Femur (tissue), 1 donor: ENCODE results near the gene BMAL1.
"Not testable (repeated sequence)": the region's sequence is repeated elsewhere in the genome, so short reads cannot be mapped to it uniquely, and the experiment has no call there.

Experiments used
- DNase-seq: peaks from one replicate; pipeline ENCODE4 v3.0.0-alpha.2; 2017

The BMAL1 gene

DNA sequence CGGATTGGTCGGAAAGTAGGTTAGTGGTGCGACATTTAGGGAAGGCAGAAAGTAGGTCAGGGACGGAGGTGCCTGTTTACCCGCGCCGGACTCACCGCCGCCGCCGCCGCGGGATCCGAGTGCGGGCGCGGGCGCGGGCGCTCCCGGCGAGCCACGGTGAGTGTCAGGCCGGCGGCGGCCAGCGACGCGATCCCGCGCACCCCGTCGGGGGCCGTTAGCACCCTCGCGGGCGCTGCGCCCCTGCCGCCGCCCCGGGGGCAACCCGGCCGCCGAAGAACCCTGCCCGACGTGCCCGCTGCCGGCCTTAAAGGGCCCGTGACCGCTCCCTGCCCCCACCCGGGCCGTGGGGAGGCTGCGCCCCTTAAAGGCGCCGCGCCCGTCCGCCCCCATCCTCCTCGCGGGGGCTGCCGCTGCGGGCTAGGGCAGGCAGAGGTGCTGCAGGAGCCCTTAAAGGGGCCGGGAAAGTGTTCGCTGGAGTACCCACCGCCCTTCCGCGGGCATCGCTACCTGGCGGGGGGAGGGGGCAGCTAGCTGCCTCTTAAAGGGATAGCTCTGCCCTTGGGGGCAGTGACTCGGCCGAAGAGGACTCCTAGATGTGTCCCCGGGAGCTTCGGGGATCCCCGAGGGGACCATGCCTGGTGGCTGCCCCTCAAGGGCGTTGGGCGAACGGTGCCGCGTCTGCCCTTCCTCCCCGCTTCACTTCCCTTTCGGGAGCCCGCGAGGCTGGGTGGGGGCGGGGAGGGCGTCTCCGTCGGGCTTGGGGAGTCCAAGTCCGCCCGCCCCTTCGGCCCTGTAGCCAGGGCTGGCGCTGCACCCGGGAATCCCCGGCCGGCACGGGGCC, at the start of gene BMAL1:
Gene BMAL1 (plus strand): TSS at position 23 of the 841 bp plus-strand sequence. CDS start 76,519 bp downstream, outside the sequence.
- peak; percentile 44 for DNase-seq

DNA sequence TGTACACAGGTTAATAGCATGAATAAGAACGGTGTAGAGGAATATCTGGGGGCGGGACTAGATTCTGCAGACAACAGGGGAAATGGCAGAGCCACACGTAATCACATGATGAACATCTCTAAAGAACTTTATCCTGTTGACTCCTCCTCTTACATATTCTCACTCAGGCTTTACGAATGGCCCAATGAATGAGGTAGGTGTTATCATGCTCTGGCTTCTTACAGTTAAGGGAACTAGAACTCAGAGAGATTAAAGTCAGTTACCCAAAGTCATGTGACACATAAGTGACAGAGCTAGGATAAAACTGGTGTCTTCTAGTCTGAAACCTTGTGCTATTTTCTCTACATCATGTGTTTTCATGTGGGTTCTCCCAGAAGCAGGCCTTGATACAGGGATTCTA, 49.0 kb upstream of the BMAL1 start:
- no peak for DNase-seq

DNA sequence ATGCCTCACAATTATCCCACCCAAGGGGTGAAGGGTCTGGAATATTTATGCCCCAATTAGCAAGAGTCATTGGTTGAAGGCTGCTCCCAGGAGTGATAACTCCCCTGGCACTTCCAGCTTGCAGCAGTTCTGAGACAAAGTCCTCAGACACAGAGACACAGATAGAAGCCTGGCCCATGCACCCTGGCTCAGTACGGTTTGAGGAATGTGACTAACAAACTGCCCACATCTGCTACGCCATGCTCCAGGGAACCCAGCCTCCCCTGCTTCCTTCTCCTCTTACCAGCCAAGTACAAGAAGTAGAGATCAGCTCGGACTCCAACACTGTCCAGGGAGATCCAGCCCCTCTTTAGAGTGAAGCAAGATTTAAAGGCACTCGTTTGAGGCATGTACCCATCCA, 48.5 kb upstream of the BMAL1 start:
- DNase-seq, result no peak

DNA sequence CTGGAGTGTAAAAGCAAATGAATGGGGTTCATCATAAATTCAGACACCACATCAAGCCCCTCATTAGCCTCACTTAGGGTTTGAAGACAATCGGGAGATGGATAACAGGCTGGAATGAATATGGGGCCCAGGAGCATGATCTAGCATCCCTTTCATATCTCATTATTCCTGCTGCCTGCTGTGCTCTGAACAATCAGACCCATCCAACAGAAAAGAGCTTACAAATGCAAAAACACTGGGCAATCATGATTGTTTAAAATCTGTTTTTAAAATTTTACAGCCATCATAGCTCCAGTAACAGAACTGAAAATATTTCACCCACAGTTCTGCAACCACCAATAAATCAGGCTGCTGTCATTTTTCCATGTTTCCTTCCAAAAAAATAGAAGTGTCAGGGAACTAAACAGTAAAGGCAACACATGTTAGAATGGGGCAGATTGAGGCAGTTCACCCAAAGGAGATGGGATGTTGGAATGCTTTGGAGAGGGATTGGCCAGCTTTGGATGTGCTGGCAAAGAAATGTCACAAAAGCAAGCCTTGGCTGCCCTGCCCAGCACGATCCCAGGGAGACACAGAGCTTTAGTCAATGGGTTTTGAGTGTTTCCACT, 47.8 kb upstream of the BMAL1 start:
- DNase-seq, result peak; percentile 69

DNA sequence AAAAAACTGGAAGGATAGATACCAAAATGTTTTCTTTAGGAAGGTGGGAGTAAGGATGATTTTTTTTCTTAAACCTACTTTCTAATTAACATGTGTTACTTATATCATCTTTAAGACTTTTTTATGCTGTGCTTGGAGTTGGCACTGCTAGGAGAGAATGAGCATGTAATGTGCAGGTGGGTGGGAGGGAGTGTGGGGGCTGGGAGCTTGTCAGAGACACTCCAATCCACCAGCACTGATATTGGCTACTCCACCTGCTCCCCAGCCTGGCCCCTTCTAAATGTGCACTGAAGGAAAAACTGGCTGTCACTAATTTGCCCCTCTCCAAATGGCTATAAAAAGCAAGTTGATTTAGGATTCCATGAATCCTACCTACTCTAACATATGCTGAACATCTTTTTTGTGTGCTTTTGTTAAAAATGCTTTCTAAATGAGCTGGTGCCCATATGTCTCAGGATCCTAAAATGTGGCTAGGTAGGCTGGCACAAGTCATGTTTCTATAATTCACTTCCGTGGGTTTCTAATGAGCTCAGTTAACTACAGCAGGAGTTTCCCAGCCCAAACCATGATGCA, 44.3 kb upstream of the BMAL1 start:
- DNase-seq, result no peak

DNA sequence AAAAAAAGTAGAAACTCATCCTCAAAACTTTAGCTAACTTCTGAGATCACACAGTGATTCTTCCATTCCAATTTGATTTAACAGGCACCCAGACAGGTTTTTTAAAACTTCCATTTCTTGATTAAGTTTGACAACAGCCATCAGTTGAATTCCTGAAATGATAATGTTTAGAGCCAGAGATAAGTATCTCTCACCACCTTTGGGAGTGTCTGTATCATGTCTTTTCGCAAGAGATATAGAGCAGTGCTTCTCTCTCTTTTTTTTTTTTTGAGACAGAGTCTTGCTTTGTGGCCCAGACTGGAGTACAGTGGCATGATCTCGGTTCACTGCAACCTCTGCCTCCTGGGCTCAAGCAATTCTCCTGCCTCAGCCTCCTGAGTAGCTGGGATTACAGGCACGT, 41.7 kb upstream of the BMAL1 start:
- DNase-seq, result no peak

DNA sequence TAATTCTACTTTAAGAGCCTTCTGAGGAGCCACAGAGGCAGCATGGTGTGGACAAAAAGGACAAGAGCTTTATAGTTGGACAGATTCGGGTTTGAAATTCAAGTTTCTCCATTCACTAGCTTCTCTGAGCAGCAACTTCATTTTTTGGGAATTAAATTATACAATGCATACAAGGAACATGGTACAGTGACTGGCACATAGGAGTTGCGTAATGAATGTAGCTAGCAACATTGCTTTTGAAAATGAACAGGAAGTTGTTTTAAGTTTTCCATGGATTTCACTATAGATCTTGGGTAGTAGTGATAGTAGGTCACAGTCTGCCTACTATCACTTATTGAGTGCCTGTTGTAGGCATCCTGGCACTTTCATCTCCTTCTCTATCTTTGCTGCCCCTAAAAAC, 41.0 kb upstream of the BMAL1 start:
- DNase-seq, result no peak

DNA sequence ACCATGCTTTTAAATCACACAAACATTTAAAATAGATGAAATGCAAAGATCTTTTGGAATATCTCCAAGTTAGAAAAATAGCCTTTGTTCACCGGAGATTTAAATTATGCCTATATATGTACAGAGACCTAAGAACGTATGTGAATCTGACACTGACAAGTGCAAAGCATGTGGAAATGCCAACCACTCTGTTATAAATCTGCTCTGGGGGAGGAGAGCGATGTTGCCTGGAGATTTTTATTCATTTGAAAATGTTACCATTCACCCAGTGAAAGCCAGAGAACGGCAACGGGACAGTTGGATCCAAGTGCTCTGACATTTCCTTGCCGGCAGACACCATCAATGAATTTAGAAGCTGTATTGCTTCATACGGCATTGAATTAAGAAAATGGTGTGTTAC, 39.8 kb upstream of the BMAL1 start:
- DNase-seq, result no peak

DNA sequence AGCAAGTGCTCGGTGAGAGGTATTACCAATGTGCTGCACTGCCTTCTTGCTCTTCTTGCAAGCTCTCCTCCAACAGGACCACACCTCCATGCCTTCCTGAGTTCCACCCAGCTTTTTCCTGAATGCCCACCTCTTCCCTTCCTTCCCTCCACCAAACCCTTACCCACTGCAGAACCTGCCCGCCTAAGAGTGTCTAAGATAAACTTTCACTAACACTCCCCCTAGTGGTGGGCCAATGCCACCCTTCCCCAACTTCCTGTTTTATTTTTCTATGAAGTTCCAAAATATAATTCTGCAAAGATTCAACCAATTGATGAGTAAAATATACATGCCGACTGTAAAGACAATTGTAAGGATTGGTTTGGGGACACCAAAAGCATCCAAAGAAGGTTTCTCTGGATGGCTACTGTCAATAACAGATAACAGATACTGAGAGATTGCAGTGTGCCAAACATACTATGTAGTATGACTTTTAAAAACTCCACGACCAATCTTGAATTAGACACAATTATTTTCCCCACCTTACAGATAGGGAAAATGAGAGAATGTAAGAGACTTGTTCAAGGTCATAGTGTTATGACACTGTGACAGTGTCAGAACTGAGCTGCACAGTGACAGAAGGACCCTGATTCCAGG, 38.6 kb upstream of the BMAL1 start:
- DNase-seq, result no peak

DNA sequence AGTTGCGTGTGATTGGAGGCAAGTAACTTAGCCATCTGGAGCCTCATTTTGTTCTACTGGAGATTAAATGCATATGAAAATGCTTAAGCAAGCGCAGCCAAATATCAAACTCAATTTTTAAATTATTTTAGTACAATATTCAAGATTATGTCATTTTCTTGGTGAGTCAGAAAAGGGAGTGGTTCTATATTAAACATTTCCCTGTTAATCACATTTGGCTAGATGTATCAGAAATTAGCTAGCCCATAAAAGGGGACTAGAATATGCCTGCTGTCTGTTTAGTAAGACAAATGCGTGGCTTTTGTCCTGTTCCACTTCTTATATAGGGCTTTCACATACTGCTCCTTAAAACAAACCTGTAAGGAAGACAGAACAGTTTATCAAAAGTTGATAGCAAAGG, 35.0 kb upstream of the BMAL1 start:
- DNase-seq, result no peak

DNA sequence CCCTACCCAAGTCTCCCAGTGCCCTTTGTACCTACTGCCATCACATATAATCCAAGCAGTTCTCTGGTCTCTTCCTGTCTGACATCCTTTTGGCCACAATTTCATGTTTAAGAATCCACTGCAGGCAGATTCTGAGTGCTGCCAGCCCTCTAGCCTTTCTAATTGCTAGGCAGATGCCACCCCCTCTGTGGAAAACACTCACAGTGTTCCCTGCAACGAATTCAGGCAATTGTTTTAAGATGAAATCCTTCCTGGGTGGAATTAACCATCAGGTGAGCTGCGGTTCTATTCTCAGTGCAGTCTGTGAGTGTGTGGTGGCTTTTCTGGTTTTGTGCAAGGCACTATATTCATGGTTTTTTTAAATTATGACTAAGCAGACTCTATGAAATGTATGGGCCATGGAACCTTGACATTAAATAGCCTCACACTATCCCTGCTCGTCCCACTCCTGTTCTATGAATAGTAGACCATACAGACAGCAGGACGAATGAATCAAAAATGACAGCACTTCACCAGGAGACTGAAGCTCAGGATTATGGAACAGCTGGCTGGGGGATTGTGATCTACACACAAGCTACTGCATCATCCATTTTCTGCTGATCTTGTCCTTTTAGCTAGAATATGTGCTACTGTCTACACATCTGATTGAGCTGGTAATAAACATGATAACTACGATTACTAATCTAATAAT, 29.8 kb upstream of the BMAL1 start:
- no peak for DNase-seq

DNA sequence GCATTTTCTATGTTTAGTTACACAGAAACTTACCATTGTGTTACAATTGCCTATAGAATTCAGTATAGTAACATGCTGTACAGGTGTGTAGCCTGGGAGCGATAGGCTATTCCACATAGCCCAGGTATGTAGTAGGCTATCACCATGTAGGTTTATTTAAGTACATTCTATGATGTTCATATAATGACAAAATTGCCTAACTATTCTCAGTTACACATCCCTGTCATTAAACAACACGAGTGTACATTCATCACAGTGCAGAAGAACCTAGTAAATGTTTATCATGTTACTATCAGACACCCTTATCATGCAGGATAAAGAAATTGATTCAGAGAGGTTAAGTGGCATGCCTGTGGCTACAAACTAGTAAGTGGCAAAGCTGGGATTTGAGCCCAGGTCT, 28.4 kb upstream of the BMAL1 start:
- no peak for DNase-seq

DNA sequence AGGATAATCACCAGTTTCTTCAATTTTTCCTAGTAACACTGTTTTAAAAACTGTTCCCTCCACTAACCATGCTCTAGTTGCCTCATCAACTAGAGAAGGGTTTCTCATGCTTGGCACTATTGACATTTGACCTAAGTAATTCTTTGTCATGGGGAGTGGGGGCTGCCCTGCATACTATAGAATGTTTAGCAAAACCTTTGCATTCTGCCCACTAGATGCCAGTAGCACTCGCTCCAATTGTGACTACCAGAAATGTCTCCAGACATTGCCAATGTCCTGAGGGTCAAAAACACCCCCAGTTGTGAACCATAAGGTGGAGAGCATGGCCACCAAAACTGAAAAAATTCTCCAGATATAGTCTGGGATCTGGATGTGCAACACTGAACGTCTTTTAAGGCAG, 27.6 kb upstream of the BMAL1 start:
- DNase-seq, result no peak

DNA sequence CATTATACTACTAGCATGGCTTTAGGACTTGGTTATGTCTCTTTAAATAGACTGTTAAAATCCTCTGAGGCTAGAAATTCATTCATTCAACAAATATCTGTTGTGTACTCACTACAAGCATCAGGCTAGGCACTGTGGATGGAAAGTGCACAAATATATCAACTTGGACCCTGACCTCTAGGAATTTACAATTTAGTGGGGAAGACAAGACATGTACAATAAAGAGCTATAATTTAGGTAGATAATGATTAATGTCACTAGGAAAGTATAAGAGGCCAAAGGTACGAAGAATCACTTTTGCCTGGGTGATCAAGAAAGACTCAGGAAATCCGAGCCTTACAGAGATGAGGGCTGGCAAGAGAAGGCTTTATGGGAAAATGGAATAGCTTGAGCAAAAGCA, 25.6 kb upstream of the BMAL1 start:
- no peak for DNase-seq

DNA sequence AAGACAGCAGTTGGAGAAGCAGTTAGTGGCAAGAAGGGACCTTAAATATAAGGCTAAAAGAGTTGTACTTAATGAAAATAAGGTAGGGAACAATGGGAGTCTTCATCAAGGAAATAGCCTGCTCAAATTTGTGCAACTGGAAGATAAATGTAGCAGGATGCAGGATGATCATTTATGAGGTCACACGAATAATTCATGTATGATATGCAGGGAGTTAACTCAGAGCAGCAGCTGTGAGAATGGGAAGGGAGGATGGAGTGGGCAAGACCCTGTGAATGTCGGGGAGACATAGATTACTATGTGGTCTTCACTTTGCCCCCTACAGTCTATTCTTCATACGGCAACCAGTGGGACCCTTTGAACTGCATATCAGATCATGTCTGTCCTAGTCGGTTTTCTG, 25.2 kb upstream of the BMAL1 start:
- no peak for DNase-seq

DNA sequence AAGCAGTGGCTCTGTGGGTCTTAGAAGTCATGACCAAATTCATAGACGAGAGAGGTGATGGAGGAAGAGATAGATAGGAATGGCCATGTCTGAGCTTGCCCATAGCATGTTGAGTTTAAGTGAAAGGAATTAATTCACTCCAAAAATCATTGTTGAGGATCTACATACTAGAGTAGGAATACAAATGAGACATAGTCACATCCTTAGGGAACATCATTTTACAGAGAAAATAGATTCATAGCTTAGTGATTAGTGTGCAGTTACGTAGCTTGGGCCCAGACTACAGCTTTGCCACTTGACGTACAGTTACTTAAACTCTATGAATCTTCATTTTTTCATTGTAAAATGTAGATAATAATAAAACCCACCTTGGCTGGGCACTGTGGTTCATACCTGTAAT, 21.4 kb upstream of the BMAL1 start:
- no peak for DNase-seq

DNA sequence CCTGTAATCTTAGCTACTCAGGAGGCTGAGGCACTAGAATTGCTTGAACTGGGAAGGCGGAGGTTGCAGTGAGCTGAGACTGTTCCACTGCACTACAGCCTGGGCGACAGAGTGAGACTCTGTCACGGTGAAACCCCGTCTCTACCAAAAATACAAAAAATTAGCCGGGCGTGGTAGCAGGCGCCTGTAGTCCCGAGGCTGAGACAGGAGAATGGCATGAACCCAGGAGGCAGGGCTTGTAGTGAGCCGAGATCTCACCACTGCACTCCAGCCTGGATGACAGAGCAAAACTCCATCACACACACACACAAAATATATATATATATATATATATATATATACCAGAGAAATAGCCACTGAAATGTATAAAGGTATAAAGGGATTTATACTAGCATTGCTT, 19.5 kb upstream of the BMAL1 start:
- DNase-seq, result not testable (repeated sequence)

DNA sequence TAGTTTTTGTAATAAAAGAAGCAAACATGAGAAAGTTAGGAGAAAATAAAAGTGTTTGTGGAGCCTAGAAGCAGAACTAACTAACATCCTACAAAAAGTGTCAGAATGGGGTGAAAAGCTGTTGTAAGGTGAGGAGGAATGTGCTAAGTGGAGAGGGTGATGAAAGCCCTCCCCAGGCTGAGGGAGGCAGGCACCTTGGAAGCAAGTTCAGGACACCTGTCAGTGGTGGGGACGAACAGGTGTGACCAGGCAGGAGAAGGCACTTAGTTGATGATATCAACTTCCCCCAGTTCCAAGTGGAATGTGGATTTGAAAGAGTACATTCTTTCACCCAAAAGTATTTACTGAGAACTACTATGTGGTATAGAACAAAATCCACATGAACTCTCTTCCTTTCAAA, 18.7 kb upstream of the BMAL1 start:
- DNase-seq, result no peak

DNA sequence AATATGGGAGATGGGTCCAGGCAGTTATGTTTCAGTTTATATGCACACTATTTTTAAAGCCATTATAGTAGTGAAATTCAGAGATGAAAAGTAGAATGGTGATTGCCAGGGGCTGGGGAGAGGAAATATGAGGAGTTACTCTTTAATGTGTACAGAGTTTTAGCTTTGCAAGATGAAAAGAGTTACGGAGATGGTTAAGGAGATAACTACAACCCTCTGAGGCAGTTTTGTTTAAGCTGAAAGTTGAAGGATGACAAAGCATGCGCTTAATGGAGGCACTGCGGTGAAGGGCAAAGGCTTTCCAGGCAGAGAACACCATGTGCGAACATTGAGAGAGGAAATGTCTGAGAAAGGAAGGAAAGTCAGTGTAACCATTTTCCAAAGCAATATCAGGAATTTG, 18.2 kb upstream of the BMAL1 start:
- DNase-seq, result no peak

DNA sequence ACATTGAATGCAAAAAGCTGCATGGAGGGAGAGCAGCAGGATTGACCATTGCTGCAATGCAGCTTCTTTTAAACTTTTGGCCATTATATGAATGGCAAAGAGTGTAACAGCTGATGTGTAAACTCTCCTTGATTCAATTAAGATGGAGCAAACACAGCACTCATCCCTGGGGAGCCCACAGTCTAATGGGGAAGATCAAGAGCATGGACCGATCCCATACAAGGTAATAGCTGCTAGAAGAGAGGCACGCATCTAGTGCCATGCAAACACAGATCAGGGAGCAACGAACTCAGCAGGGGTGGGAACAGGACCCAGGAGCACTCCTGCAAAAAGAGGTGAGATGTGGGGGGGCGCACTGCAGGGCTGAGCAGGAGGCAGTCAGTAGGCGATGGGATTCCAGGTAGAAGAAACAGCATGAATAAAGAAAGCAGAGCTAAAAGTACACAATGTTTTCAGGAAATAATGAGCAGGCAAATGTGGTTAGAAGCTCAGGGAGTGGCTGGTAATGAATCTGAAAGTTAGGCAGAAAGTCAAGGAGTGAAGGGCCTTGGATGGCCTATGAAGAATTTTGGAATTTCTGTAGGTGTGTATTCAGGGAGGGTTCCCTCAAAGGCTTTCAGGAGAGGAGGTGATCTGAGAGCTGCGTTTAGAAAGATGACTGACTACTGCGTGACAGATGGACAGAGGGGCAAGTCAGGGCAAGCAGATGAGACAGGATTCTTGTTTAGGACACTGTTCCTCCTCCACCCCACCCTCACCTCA, 17.2 kb upstream of the BMAL1 start:
- DNase-seq, result no peak

DNA sequence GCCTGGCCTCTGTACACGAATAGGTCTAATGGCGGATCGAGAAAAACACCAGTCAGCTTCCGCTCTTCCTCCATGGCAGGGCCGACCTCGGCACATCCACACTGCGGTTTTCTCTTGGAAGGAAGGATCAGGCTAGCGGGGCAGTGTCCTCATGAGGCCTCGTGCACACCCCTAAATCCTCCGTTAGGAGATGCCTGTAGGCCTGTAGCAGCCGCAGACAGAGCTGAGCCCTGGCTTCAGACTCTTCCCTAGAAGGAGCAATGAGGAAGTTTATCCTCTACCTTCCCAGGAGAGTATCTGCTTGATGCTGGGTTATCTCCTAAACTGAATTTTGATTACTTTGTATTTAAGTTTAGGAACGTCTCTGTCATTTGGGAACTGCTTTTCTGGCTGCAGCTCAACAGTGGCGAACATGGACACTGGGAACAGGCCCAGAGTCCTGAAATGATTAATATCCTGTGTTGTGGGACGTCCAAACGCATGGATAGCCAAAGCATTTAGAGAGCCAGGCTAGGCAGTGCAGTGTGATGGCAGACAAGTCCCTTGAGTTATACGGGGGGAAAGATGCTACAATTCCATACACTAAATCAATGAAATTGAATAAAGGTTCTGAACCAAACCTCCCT, 16.5 kb upstream of the BMAL1 start:
- DNase-seq, result peak; percentile 22

DNA sequence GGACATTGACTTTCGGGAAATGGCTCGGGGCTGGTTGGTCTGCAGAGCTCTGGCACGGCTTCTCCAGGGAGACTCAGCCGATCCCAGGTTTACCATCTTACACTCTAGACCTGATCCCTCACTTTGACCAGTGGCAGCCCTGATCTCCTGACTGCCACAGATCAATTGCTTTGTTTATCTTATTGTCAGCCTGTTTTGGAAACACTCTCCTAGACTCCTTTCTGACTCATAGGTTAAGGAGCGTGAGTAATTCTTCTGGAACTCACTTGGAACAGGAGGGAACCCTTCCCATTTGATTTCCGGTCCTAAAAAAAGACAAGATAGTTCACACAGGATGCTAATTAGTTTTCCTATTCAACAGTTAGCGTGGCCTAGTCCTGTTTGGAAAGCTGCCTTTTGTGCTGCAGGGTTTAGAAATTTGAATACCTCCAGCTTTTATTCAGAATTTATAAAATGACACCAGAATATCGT, 16.0 kb upstream of the BMAL1 start:
- peak; percentile 28 for DNase-seq
